GM19238 (cell line): ENCODE results near the gene RFX8.
"Not testable (repeated sequence)": the region's sequence is repeated elsewhere in the genome, so short reads cannot be mapped to it uniquely, and the experiment has no call there.

Experiments
- DNase-seq: peaks from one replicate; pipeline ENCODE4 v3.0.0; 2011; ENCODE audit warnings: low spot score; ENCODE audit not compliant: insufficient read length

The RFX8 gene

DNA sequence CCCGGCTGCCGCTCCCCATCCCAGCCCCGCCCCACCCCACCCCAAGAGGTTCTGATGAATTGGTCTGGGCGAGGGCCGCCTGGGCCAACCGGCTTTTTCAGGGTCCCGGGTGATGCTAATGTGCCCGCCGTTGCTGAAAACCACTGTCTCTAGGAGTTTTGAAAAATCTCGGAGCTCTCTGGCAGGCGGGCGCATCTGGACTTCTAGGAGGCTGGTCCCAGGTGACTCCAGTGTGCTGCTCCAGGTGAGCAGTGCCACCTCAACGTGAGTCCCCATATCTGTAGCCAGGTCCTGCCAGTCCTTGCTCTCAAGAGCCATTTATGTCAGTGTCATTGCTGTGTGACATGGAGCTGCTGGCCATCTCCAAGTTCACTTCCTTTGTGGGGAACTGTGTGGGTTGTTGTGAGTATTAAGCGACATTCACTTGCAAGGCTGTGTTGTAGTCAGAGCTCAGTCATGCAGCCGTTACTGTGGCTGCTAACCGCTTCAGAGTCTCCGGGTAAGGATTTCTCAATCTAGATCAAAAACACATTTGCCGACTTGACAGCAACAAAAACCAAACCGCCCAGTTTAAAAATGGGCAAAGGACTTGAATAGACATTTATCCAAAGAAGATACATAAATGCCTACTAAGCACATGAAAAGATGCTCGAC lies at the start of gene RFX8:
RFX8 (minus strand) TSS at position 382 of the 654 bp plus-strand sequence. CDS start 8,264 bp downstream, outside the sequence.
- DNase-seq: no peak

DNA sequence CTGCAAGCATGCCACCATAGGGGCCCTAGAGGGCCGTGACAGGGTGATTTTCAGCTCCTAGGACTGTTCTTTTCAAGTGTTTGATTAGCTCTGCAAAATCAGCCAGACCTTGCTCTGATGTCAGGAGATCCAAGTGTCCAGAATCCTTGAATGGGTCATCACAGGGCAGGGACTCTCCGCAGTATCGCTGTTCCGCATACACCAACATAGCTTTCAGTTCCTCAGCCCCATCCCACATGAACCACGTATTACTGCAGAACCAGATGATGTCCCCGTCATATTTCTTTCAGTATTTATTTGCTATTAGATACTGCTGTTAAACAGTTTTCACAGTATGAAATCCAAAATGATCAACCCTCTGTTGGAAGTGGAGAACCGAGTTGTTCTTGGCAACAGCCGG lies 46.6 kb upstream of the RFX8 start:
- no peak for DNase-seq

DNA sequence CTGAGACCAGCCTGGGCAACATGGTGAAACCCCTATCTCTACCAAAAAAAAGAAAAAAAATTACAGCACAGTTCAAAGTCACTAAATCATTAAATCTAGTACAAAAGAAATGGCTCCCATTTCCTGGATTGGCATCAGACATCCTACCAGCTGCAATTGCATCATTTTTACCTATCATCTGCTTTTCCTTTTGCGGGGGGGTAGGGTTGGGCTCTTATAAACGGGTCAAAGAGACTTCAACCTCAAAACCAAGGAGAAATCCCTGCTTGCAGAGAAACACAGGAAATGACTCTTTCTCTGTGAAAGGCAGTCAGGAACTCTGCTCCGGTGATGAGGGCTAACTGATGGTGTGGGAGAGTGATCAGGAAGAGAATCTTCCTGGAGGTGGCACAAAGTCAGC lies 45.3 kb upstream of the RFX8 start:
- DNase-seq: no peak

DNA sequence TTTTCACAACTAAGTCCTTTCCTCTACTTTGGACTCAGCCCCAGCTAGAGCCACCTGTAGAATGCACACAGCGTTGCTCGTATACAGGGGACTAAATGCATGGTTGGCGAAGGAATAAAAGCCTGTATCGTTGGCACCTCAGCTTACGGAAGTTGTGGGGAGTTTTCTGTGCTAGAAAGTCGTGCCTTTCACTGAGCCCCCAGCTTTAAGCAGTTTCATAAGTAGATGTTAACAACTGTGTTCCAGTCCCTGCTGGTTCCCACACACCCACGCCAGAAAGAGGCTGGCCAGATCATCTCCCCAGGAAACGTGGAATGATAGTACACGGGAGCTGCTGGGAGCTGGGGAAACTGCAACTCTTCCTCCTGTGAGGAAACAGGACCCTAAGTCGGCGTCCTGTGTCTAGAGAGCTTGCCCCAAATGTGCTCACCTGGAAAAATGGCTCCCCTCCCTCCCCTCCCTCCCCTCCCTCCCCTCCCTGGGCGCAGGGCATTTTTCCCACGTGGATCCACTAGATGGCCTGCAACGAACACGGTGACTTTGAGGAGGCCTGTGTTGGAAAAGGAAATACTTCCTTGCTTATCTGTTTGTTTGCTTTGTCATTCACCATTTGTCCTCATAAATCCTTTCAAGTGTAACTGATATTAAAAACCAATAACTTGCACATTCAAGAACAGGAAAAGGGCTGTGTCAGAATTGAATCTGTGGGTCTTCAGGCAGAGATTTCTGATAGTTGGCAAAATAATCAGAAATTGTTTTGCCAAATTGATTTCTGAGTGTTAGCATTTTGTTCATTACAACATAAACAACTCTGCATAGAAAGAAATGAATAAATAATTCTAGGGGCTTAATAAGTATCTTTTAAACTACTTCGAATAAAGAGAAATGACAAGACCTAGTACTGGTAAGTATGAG lies 43.9 kb upstream of the RFX8 start:
- no peak for DNase-seq

DNA sequence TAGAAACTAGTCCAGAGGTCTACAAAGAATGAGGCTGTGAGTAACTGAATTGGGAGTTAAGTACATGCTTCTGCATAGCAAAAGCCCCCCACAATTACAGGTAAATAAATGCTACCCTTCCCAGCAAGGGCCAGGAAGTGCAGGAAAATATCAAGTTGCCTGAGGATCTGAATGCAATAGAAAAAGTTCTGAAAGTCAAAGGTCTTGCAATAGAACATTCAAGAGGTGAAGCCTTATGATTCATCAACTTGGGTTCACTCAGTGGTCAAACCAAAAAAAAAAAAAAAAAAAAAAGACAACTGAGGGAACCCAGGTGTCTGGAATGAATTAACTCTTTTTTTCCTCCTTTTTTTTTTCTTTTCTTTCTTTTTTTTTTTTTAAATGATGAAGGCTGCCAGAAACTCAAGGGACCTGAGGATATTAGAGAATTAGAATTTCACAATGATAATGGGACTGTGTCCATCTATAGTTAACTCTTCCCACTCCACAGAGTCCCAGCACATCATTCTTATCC lies 42.9 kb upstream of the RFX8 start:
- DNase-seq: no peak

DNA sequence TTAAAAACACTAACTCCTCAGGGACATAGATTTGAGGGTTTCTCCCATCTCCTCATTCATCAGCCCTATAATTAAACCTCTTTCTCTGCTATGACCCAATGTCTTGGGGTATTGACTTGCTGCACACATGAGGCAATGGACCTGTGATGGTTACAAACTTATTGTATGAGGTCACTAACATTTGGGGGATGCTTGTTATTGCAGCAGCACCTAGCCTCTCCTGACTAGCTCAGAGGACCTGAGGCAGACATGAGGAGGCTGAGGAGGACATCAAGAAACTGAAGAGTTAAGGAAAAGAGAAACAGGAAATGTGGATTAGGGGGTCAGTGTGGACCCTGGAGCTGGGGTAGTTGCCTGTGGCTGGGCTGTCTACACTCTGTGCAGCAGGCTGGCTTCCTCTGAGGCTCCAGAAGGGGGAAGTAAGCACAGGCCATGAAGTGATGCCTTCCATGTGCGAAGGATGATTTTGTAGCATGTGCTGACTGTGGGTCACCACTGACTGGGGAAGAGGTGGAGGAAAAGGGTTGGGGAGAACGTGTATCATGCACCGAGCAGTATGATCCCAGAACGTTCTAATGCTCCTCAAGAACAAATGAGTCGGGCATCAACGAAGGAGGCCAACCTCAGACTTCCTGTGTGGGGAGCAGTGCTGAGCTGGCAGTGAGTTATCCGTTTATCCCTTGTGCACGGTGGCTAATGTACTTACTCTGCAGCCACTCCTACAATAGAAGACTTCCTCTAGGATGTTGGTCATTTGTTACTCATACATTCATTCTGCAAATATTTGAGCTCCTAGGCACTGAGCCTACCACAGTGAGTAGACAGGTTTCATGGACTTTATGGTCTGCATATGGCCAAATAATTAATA lies 42.1 kb upstream of the RFX8 start:
- no peak for DNase-seq

DNA sequence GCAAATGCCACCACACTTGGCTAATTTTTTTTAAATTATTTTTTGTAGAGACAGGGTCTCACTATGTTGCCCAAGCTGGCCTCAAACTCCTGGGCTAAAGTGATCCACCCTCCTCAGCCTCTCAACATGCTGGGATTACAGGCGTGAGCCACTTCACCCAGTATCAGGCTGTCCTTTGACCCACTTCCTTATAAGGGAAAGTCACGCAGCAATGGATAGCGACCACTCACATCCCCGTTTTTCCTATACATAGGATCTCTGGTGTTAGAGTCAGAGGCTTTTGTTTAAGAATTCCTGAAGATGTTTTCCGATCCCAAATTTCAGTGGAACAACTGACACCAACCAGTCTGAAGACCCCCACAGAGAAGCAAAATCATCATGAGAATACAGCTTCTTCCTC lies 41.4 kb upstream of the RFX8 start:
- no peak for DNase-seq

DNA sequence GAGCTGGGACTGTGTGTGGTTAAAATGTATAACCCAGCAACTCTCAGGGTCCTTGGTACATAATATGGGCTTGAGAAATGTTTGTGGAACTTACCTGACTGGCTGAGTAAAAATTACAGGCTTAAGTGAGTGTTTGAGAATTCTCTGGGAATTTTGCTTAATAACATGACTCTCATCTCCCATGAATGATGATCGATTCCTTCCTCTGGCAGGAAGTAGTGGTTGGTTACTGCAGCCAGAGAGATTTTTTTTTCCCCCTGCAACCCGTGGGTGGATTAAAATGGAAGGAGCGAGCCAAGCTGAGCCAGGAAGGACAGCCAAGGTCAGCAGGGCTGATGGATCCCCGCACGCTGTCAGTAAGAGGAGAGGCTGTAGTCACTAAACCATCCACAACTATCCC lies 40.6 kb upstream of the RFX8 start:
- no peak for DNase-seq

DNA sequence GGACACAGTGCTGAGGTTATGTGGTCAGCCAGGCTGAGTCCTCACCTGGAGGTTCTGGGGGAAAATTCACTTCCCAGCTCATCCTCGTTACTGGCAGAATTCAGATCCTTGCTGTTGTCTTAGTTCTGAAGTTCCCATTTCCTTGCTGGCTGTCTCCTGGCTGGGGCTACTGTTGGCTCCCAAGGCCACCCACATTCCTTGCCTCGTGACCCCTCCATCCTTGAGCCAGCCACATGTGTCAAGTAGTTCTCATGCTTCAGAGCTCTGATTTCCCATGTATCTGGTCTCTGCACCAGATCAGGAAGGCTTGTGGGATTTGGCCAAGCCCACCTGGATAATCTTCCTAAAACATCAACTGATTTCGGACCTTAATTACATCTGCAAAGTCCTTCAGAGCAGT lies 38.1 kb upstream of the RFX8 start:
- no peak for DNase-seq

DNA sequence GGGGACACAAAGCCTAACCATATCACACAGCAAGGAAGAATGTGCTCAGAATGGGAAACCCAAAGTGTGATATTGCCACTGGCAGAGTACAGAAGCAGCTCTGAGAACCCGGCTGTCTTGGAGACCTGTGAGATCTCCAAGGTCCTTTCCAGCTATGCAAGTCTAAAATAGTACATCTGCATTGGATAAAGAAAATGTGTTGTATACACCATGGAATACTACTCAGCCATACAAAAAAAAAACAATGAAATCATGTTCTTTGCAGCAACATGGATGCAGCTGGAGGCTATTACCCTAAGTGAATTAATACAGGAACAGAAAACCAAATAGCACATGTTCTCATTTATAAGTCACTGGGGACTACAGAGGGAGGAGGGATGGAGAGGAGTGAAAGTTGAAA lies 36.5 kb upstream of the RFX8 start:
- DNase-seq: no peak

DNA sequence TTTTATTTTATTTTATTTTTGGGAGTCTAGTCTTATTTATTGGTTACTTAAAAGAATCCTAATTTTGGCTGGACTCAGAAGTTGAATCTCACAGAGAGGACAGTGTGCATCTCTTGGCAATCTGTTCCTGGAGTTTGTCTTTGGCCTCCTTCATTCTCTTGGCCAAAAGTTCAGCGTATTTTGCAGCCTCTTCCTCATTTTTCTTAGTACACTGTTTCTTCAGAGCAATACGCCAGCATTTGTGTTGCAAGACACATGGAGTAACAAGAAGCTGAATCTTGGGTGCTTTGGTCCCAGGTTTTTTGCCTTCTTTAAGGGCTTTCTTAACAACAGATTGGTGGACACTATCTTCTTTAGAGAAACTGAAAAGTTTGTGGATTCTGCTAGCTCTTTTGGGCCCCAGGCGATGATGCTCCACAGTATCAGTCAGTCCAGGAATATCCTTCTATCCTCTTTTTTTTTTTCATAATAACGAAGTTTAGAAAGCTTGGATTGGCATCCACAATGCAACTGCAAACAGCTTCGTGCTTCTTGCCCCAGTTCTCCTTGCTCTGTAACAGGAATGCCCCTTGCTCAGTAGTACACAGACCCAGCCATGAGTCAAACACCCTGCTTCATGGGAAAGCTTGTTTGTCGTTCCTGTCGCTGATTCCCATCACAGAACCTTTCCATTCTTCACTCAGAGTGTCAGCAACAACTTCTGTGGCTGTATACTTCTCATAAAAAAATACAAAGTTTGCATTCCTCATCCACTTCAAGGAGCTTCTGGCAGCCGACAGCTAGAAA lies 34.8 kb upstream of the RFX8 start:
- DNase-seq: no peak

DNA sequence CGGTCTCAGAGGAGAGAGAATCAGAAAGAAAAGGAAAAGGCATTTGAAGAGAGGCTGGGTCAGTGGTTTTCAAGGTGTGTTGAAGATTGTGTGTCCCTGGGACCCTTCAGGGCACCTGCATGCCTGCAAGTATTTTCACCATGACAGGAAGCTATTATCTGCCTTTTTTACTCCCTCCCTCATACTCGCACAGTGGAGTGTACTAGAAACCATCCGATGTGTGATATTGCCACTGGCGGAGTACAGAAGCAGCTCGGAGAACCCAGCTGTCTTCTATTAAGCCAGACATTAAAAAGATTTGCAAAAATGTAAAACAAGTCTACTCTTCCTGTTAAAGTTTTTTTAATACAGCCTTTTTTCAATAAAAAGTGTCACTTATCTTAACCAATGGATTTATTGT lies 33.7 kb upstream of the RFX8 start:
- no peak for DNase-seq

DNA sequence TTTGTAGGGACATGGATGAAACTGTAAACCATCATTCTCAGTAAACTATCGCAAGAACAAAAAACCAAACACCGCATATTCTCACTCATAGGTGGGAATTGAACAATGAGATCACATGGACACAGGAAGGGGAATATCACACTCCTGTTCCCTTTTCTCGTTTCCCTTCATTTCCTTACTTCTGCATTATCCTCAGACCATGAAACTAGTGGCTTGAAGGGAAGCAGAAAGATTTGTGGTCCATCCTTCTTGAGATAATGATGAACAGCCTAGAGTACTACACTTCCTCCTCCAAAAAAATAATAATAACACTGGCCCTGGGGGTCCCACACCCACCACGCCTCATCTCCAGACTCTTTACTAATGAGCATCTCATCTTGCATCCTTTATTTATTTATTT lies 30.4 kb upstream of the RFX8 start:
- DNase-seq: not testable (repeated sequence)

DNA sequence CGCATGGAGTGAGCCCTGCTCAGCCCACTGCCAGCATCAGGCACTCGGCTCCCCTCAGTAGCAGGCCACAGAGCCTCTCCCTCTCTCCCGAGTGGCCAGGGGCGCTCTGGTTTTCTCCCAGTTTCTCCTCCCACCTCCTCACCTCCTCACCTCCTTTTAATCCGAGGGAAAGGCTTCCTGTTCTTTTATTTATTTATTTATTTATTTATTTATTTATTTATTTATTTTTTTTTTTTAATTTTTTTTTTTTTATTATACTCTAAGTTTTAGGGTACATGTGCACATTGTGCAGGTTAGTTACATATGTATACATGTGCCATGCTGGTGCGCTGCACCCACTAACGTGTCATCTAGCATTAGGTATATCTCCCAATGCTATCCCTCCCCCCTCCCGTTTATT lies 29.8 kb upstream of the RFX8 start:
- DNase-seq: not testable (repeated sequence)

DNA sequence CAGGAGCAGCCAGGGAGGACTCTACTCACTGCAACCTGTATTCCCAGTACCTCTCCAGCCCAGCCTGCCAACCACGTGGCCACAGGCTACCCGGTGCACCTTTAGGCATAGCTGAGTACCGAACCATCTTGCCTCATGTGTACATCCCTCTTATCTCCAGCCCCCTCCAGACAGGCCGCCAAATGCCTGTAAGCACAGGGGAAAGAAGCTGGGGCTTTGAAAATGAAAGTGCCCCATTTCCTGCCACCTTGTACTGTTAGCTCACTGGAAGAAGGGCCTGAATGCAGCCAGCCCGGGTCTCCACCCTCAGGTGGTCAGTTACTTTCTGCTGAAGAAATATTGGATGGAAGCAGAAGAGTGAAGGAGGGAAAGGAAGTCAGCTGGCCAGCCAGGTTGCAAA lies 27.2 kb upstream of the RFX8 start:
- no peak for DNase-seq

DNA sequence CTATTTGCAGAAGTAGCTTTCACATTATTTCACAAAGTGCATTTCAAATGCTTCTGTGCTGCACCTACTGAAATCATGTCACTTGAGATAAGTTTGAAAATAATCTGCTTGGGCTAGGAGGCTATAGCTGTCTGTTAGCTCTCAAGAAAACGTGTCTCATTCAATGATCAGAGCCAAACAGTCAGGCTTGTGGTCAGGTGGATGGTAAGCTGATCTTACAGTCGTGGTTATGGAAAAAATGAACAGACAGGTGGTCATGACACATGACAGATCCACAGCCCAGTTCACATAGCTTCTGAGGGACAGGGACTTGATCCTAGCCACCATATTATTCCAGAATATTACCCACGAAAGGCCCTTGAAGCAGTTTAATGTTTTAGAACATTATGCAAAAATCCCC lies 26.5 kb upstream of the RFX8 start:
- no peak for DNase-seq

DNA sequence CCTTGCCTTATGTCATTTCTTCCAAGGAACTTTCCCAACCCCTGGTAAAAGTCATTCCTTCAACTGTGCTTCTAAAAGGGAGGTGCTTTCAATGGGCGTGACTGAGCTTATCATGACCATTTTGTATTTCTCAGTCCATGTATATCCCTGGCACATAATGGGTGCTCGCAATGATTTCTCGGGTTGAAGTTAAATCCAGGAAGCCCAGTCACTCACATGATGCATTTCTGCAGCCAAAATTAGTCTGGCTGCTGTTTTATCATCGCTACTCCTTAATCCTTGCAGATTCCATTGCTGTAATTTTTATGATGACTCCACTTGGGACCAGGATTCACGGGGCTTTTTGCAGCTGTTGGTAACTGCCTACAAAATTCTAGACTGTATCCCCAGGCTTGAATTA lies 25.9 kb upstream of the RFX8 start:
- DNase-seq: no peak

DNA sequence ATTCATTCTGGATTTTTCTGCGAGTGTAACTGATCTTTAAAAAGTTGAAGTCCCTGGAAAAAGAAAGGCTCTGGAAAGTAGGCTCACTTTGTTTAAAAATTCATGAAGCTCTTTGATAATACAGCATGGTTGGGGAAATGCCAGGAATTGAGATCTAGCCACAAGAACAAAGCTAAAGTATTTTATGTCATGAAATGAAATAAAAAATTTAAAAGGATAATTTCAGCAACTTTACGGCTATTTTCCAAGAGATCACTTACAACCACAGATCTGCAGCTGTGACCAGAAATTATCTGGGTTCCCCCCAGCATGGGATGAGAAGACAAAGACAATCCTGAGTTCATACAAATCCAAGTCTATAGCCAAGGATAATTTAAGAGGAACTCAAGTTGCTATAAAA lies 25.3 kb upstream of the RFX8 start:
- no peak for DNase-seq

DNA sequence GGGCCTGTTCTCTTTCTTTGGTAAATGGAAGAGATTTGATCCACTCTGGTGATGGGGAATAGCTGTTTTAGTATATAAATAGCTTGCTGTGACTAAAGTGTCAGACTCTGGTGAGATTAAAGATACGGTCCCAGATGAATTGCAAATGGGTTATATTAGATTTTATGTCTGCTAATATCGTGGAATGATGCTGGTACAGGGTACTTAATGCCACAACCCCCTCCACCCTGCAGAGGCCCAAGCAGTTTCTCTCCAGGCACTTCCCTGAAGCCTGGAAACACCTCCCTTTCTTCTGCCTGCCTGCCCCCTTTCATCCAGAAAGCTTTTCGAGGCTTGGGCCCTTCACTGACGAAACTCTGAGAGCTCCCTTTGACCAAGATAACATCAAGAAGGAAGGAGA lies 21.4 kb upstream of the RFX8 start:
- no peak for DNase-seq

DNA sequence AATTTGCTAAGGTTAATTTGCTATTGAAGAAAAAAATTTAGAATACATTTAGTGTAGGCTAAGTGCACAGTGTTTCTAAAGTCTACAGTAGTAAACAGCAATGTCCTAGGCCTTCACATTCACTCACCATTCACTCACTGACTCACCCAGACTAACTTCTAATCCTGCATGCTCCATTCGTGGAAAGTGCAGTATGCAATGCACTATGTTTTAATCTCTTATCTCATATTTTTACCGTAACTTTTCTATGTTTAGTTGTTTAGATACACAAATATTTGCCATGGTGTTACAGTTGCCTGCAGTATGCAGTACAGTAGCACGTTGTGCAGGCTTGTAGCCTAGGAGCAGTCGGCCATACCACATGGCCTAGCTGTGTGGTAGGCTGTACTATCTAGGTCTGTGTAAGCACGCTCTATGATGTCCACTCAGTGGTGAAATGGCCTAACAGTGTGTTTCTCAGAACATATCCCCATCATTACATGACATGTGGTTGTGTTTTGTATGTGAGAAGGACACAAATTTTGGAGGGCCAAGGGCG lies 18.1 kb upstream of the RFX8 start:
- no peak for DNase-seq

DNA sequence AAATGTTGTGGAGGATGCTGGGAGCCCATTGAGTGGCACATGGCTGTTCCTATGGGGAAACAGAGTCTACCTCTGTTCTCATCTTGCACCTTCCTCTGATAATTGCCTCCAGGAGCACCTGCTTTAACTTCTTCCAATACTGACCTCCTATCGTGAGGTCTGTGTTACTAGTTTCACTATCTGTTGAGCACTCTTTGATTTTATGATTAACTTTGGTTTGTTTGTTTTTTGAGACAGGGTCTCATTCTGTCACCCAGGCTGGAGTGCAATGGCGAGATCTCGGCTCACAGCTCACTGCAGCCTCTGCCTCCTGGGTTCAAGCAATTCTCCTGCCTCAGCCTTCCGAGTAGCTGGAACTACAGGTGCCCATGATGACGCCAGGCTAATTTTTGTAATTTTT lies 12.1 kb upstream of the RFX8 start:
- no peak for DNase-seq
